Osteoblast (primary cell): ENCODE results near the gene TM4SF18. TPM values are rescaled to one million over a fixed set of nuclear protein-coding genes. Genes with fewer than 3 reads are reported as not detected.

Experiments used
- DNase-seq: peaks from one replicate; pipeline ENCODE4 v3.0.0; 2011; ENCODE audit warnings: low spot score, mixed read lengths; ENCODE audit not compliant: insufficient read length; ENCODE audit errors: missing footprints
- H2AFZ ChIP-seq: 2 replicates; pipeline ENCODE4 v1.6.0; 2011; ENCODE audit warnings: mild to moderate bottlenecking, low read length
- H3K27ac ChIP-seq: 2 replicates; pipeline ENCODE4 v1.5.1; 2011; ENCODE audit warnings: mild to moderate bottlenecking, low read depth, low read length, moderate library complexity
- H3K27me3 ChIP-seq: 2 replicates; pipeline ENCODE4 v1.6.0; 2012; ENCODE audit warnings: mild to moderate bottlenecking, control low read depth, inconsistent platforms, low read length, moderate library complexity; ENCODE audit not compliant: insufficient read depth
- H3K36me3 ChIP-seq: 2 replicates; pipeline ENCODE4 v1.5.1; 2011; ENCODE audit warnings: mild to moderate bottlenecking, low read length, control low read depth, moderate library complexity; ENCODE audit not compliant: insufficient read depth
- H3K4me1 ChIP-seq: 2 replicates; pipeline ENCODE4 v1.5.1; 2011; ENCODE audit warnings: mild to moderate bottlenecking, low read length, control low read depth, moderate library complexity; ENCODE audit not compliant: insufficient read depth
- H3K4me2 ChIP-seq: 2 replicates; pipeline ENCODE4 v1.6.0; 2011; ENCODE audit warnings: mild to moderate bottlenecking, low read length; ENCODE audit not compliant: insufficient read depth
- H3K4me3 ChIP-seq: fragments of 200-600 bp; sonication (generic); 3 replicates; pipeline ENCODE4 v1.5.1; 2012; ENCODE audit warnings: mild to moderate bottlenecking, low read length, inconsistent platforms; ENCODE audit not compliant: insufficient read depth
- H3K79me2 ChIP-seq: 2 replicates; pipeline ENCODE4 v1.6.0; 2012; ENCODE audit warnings: mild to moderate bottlenecking, low read length, control low read depth, inconsistent platforms; ENCODE audit not compliant: insufficient read depth
- H3K9me3 ChIP-seq: 2 replicates; pipeline ENCODE4 v1.5.1; 2011; ENCODE audit warnings: low read depth, low read length, control low read depth
- H4K20me1 ChIP-seq: 2 replicates; pipeline ENCODE4 v1.6.0; 2012; ENCODE audit warnings: mild to moderate bottlenecking, low read length, control low read depth; ENCODE audit not compliant: insufficient read depth
- CTCF ChIP-seq: IDR thresholded peaks from 2 replicates; pipeline ENCODE4 v1.5.1; 2011; ENCODE audit warnings: mild to moderate bottlenecking, low read depth, low read length, moderate library complexity; ENCODE audit errors: extremely low read depth
- total RNA-seq: library from RNA; depleted of rRNA; stranded (reverse); fragments of >200 nt; gene quantifications from 2 replicates; pipeline ENCODE4 v1.2.3, GENCODE V29; 2012

Gene TM4SF18
- total RNA-seq, 1 donor = not detected

DNA sequence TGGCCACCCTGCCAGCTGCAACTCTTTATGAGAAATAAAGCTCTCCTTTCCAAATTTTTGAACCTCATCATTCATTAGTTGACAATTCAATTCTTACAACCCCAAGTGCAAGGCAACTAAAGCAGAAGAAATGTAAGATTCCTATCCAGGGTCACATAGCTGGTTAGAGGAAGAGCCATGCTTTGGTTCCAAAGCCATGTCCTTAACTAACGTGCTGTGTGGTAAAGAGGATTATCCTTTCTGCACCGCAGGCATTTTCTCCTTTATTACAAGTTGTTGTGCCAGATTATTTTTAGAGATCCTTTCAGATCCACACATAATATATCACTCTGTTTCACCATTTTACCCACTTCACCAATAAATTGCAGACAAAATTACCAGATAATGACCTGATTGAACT lies 36.5 kb downstream of the TM4SF18 start:
- H3K79me2 ChIP-seq = no peaks in the 10 kb centered on the region
- peak overlapping the region; percentile 74 for H3K27ac ChIP-seq
- no peaks in the 10 kb centered on the region for H4K20me1 ChIP-seq
- H3K27me3 ChIP-seq = no peaks in the 10 kb centered on the region
- no peaks in the 10 kb centered on the region for H3K36me3 ChIP-seq
- DNase-seq = no peak
- TF ChIP-seq CTCF = no peak
- no peak overlapping the region for H3K4me2 ChIP-seq
- peaks cover 40% of the 10 kb centered on the region for H3K4me1 ChIP-seq
- H3K9me3 ChIP-seq = no peaks in the 10 kb centered on the region
- H3K4me3 ChIP-seq = no peak overlapping the region
- H2AFZ ChIP-seq = no peak overlapping the region

GRCh38 chr3:149292666-149293065 lies 40.8 kb downstream of the TM4SF18 start:
- DNase-seq = no peak
- no peaks in the 10 kb centered on the region for H4K20me1 ChIP-seq
- no peaks in the 10 kb centered on the region for H3K36me3 ChIP-seq
- H3K4me1 ChIP-seq = peaks cover 10% of the 10 kb centered on the region
- no peak for TF ChIP-seq CTCF
- H3K4me2 ChIP-seq = no peak overlapping the region
- H3K79me2 ChIP-seq = no peaks in the 10 kb centered on the region
- H3K27ac ChIP-seq = no peak overlapping the region
- no peak overlapping the region for H3K4me3 ChIP-seq
- no peaks in the 10 kb centered on the region for H3K27me3 ChIP-seq
- H2AFZ ChIP-seq = no peak overlapping the region
- H3K9me3 ChIP-seq = no peaks in the 10 kb centered on the region

- Histone ChIP-seq H3K4me1 (no peaks in the 10 kb centered on the region), H3K36me3 (no peaks in the 10 kb centered on the region), H3K27me3 (no peaks in the 10 kb centered on the region), H3K4me3 (no peak overlapping the region), H2AFZ (no peak overlapping the region), H3K9me3 (no peaks in the 10 kb centered on the region), H3K4me2 (no peak overlapping the region), H3K79me2 (no peaks in the 10 kb centered on the region), H4K20me1 (no peaks in the 10 kb centered on the region), H3K27ac (no peak overlapping the region)
- no peak for DNase-seq
- TF ChIP-seq CTCF = peak; percentile 51
Measured at GRCh38 chr3:149291178-149291577, 42.3 kb downstream of the TM4SF18 start.

GRCh38 chr3:149288655-149289054 lies 44.8 kb downstream of the TM4SF18 start:
- H3K4me2 ChIP-seq = no peak overlapping the region
- no peaks in the 10 kb centered on the region for H3K27me3 ChIP-seq
- H3K4me1 ChIP-seq = no peaks in the 10 kb centered on the region
- no peaks in the 10 kb centered on the region for H3K36me3 ChIP-seq
- H3K9me3 ChIP-seq = no peaks in the 10 kb centered on the region
- H4K20me1 ChIP-seq = no peaks in the 10 kb centered on the region
- DNase-seq = no peak
- no peak overlapping the region for H3K4me3 ChIP-seq
- no peak overlapping the region for H3K27ac ChIP-seq
- no peak for TF ChIP-seq CTCF
- H3K79me2 ChIP-seq = no peaks in the 10 kb centered on the region
- no peak overlapping the region for H2AFZ ChIP-seq
